A673 (cell line): ENCODE results near the gene LATS2. TPM values are rescaled to one million over a fixed set of nuclear protein-coding genes. Genes with fewer than 3 reads are reported as not detected.

ENCODE experiments used
- BruUV-seq: library from RNA; stranded (reverse); fragments of 400-500 nt; replicated peaks from 2 replicates; lab custom pipeline; 2021; lab: Mats Ljungman, UMichigan
- CTCF ChIA-PET: fragments of 300-600 bp; sonication (Branson Sonifier 250); formaldehyde crosslinking; loops from one replicate; lab custom pipeline; 2022; ENCODE audit warnings: antibody characterized with exemption; lab: Charles Lee
- POLR2A ChIA-PET: fragments of 300-600 bp; sonication (Branson Sonifier 250); formaldehyde crosslinking; loops from one replicate; lab custom pipeline; 2022; ENCODE audit warnings: antibody characterized with exemption; ENCODE audit not compliant: low non-redundant PET; lab: Charles Lee
- DNase-seq: peaks from one replicate; pipeline ENCODE4 v3.0.0-alpha.2; 2015; ENCODE audit warnings: low spot score
- H3K27ac ChIP-seq: fragments of 200-600 bp; sonication (generic); 2 replicates; pipeline ENCODE4 v1.5.1; 2016; ENCODE audit warnings: mixed run types, low read depth, mild to moderate bottlenecking, mixed read lengths, antibody characterized with exemption, low read length; ENCODE audit not compliant: poor library complexity, severe bottlenecking
- H3K27me3 ChIP-seq: fragments of 200-600 bp; sonication (generic); replicated peaks from 2 replicates; pipeline ENCODE4 v1.6.1; 2017; ENCODE audit warnings: mixed run types, low read depth, mild to moderate bottlenecking, mixed read lengths, antibody characterized with exemption, low read length; ENCODE audit not compliant: insufficient read depth, poor library complexity
- H3K36me3 ChIP-seq: fragments of 200-600 bp; sonication (generic); 2 replicates; pipeline ENCODE4 v1.6.1; 2016; ENCODE audit warnings: mixed run types, mild to moderate bottlenecking, mixed read lengths, antibody characterized with exemption, low read length; ENCODE audit not compliant: insufficient read depth, poor library complexity, severe bottlenecking
- H3K4me1 ChIP-seq: fragments of 200-600 bp; sonication (generic); 2 replicates; pipeline ENCODE4 v1.6.1; 2017; ENCODE audit warnings: mixed run types, mild to moderate bottlenecking, mixed read lengths, antibody characterized with exemption, low read length; ENCODE audit not compliant: insufficient read depth, poor library complexity, severe bottlenecking
- H3K4me3 ChIP-seq: fragments of 200-600 bp; sonication (generic); 2 replicates; pipeline ENCODE4 v1.5.1; 2016; ENCODE audit warnings: low read depth, mixed run types, mild to moderate bottlenecking, mixed read lengths, low read length; ENCODE audit not compliant: poor library complexity, severe bottlenecking
- H3K9me3 ChIP-seq: fragments of 200-600 bp; sonication (generic); 2 replicates; pipeline ENCODE4 v1.6.1; 2016; ENCODE audit warnings: mixed run types, low read depth, mild to moderate bottlenecking, mixed read lengths, antibody characterized with exemption, low read length; ENCODE audit not compliant: poor library complexity, severe bottlenecking
- EZH2 ChIP-seq: fragments of 200-600 bp; sonication (generic); IDR thresholded peaks from 2 replicates; pipeline ENCODE4 v1.6.1; 2017; ENCODE audit warnings: borderline replicate concordance, low read depth, mild to moderate bottlenecking, mixed read lengths, antibody characterized with exemption, low read length; ENCODE audit not compliant: poor library complexity, severe bottlenecking
- intact Hi-C: fragments of 100-400 bp; cut with micrococcal nuclease; formaldehyde crosslinking; loops from one replicate; pipeline ENCODE4 v1.10.0; 2022; ENCODE audit not compliant: unreplicated experiment
- total RNA-seq: library from RNA; stranded (reverse); gene quantifications from 2 replicates; pipeline ENCODE4 v1.2.3, GENCODE V29; 2021
- TF ChIP-seq, protein P1 (sequence below): fragments of 300-800, 200-600 bp; sonication (generic); conservative IDR thresholded peaks from 2 replicates; pipeline ENCODE4 v1.5.1; 2017; ENCODE audit warnings: low read depth, mild to moderate bottlenecking, antibody characterized with exemption, low read length, moderate library complexity, mixed read lengths

The LATS2 gene
- total RNA-seq, 1 experiment from 2014 or later, result 13.1 TPM

- Histone ChIP-seq H3K4me1 (no peaks in the 10 kb centered on the region), H3K4me3 (no peak overlapping the region), H3K27me3 (no peaks in the 10 kb centered on the region), H3K36me3 (peaks cover 13% of the 10 kb centered on the region), H3K9me3 (no peaks in the 10 kb centered on the region), H3K27ac (no peak overlapping the region)
- ChIA-PET CTCF (no interaction called here), POLR2A (no interaction called here)
- BruUV-seq, result no TSS peak
- intact Hi-C loops, result no loop called here
- no peak for DNase-seq
- TF ChIP-seq, protein P1, sequence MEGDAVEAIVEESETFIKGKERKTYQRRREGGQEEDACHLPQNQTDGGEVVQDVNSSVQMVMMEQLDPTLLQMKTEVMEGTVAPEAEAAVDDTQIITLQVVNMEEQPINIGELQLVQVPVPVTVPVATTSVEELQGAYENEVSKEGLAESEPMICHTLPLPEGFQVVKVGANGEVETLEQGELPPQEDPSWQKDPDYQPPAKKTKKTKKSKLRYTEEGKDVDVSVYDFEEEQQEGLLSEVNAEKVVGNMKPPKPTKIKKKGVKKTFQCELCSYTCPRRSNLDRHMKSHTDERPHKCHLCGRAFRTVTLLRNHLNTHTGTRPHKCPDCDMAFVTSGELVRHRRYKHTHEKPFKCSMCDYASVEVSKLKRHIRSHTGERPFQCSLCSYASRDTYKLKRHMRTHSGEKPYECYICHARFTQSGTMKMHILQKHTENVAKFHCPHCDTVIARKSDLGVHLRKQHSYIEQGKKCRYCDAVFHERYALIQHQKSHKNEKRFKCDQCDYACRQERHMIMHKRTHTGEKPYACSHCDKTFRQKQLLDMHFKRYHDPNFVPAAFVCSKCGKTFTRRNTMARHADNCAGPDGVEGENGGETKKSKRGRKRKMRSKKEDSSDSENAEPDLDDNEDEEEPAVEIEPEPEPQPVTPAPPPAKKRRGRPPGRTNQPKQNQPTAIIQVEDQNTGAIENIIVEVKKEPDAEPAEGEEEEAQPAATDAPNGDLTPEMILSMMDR, result no peak
- TF ChIP-seq EZH2, result no peak
Measured at GRCh38 chr13:20990910-20991525, 70.4 kb downstream of the LATS2 start.

- no TSS peak for BruUV-seq
- no peak overlapping the region for H3K27ac ChIP-seq
- H3K4me1 ChIP-seq, result no peaks in the 10 kb centered on the region
- POLR2A ChIA-PET, result no interaction called here
- TF ChIP-seq EZH2, result no peak
- TF ChIP-seq, protein P1, result no peak
- no peaks in the 10 kb centered on the region for H3K27me3 ChIP-seq
- no peak for DNase-seq
- peaks cover 13% of the 10 kb centered on the region for H3K36me3 ChIP-seq
- H3K9me3 ChIP-seq, result no peaks in the 10 kb centered on the region
- intact Hi-C loops, result no loop called here
- no peak overlapping the region for H3K4me3 ChIP-seq
- CTCF ChIA-PET, result no interaction called here
Measured at GRCh38 chr13:20989656-20990321, 71.6 kb downstream of the LATS2 start.

DNA sequence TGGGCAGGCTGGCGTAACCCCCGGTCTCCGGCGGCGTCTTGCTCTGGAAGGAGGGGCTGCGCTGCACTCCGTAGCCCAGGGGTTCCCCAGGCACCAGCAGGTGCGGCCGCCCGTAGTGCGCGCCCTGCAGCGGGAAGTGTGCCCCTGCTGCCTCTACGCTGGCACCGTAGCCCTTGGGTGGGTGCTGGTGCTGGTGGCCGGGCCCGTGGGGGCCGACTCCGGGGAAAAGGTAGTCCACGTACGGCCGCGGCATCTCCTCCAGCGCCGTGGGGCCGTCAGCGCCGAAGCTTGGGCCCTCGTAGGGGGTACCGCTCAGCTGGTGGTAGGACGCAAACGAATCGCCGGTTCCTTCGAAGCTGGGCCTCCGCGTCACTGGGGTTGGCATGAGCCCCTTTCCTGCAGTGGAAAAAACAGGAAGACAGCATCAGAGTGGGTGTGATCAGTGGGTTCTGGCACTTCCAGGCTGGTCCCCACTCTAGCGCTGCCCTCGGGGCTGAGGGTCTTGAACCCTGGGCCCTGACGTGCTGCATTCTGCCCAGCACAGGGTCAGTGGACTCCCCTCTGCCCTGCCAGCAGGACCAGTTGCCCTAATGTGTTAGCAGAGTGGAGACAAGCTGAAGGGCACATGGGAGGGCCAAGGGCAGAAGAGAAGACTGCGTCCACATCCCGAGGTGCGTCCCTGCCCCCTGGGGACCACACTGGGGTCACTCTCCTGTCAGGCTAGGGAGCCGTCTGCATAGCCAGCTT, 72.3 kb downstream of the LATS2 start:
- CTCF ChIA-PET, result no interaction called here
- no TSS peak for BruUV-seq
- no peaks in the 10 kb centered on the region for H3K27me3 ChIP-seq
- H3K4me3 ChIP-seq, result no peak overlapping the region
- no peaks in the 10 kb centered on the region for H3K4me1 ChIP-seq
- H3K27ac ChIP-seq, result no peak overlapping the region
- intact Hi-C loops, result no loop called here
- POLR2A ChIA-PET, result no interaction called here
- no peak for DNase-seq
- H3K9me3 ChIP-seq, result no peaks in the 10 kb centered on the region
- peaks cover 13% of the 10 kb centered on the region for H3K36me3 ChIP-seq
- TF ChIP-seq, protein P1, result no peak
- TF ChIP-seq EZH2, result no peak
